ENCODE results near the gene ZFAND2B.

Gene ZFAND2B

DNA sequence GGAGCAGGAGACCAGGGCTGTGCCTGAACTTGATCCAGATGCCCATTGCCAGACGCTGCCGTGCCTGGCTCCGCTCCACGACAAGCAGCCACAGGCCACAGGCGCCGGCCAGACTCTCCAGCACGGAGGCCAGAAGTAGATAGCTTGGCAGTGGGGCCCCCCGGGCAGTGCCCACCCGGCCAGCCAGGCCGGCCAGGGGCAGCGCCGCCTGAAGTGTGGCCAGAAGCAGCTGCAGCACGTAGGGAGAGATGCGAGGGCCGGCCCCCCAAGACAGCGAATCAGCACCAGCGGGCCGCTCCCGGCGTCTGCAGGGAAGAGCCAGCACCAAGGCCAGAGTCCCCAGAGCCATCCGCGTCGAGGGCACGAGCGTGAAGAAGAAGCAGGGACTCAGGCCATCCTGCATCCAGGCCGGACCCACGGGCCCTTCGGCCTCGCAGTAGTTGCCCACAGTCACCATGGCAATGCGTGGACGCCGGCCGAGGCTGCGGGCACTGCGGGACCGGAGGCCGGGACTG is 11.7 kb downstream of the ZFAND2B start:
- no peak for DNase-seq (ENCODE audit: low read depth)
- TF ChIP-seq, protein P1, sequence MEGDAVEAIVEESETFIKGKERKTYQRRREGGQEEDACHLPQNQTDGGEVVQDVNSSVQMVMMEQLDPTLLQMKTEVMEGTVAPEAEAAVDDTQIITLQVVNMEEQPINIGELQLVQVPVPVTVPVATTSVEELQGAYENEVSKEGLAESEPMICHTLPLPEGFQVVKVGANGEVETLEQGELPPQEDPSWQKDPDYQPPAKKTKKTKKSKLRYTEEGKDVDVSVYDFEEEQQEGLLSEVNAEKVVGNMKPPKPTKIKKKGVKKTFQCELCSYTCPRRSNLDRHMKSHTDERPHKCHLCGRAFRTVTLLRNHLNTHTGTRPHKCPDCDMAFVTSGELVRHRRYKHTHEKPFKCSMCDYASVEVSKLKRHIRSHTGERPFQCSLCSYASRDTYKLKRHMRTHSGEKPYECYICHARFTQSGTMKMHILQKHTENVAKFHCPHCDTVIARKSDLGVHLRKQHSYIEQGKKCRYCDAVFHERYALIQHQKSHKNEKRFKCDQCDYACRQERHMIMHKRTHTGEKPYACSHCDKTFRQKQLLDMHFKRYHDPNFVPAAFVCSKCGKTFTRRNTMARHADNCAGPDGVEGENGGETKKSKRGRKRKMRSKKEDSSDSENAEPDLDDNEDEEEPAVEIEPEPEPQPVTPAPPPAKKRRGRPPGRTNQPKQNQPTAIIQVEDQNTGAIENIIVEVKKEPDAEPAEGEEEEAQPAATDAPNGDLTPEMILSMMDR (IDR thresholded peaks at IDR 0.05; ENCODE audit: low read depth, low read length, missing control alignments), result no peak
- peak overlapping the region; percentile 86 for H3K4me3 ChIP-seq (ENCODE audit: low read depth, low read length)

DNA sequence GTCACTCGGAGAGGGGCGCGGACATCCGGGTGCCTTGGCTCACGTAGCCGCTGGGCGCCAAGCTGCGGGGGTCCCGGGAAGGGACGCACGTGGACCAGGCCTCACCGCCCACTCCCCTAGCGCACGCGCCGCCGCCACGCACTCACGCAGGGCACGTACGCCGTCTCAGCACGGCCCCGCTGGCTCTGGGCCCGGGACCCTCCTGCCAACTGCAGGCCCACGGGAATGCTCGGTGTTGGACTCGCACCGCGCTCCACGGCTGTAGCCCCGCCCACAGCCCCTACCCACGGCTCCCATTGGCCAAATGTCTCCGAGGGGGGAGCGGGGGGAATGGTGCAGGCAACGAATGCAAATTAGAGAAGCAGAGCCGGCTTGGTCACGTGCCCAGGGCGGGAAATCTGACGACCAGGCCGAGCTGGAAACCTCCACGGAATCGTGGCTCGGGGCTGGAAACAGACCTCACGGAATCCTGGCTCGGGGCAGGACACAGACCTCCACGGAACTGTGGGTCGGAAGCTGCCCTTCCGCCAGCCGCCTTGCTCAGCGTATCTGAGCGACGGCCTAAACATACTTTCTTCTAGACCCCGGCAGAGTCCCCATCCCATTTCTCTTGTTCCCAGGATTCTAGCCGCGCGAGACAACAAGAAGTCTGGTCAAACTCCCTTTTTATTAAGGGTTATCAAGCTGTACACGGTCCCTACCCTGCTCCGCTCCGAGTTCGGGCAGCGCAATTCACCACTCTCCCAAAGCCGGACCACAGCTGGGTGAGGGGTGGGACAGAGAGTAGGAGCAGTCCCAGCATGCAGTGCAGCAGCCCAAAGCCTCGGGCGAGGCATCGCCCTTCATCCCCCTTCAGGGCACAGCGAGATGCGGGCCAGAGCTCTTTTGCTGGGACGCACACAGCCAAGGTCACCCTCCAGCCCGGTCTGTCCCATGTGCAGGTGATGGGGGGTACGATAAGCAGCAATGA is 12.4 kb downstream of the ZFAND2B start, which contains the start of gene ABCB6:
Gene ABCB6, minus strand, starts transcription at position 227 of the 970 bp plus-strand sequence. CDS start 285 bp downstream, outside the sequence.
- TF ChIP-seq, protein P1 (IDR thresholded peaks at IDR 0.05; ENCODE audit: low read depth, low read length, missing control alignments), result no peak
- peak; percentile 62 for DNase-seq (ENCODE audit: low read depth)
- H3K4me3 ChIP-seq (ENCODE audit: low read depth, low read length), result peak within 1 kb of the TSS; percentile 86

DNA sequence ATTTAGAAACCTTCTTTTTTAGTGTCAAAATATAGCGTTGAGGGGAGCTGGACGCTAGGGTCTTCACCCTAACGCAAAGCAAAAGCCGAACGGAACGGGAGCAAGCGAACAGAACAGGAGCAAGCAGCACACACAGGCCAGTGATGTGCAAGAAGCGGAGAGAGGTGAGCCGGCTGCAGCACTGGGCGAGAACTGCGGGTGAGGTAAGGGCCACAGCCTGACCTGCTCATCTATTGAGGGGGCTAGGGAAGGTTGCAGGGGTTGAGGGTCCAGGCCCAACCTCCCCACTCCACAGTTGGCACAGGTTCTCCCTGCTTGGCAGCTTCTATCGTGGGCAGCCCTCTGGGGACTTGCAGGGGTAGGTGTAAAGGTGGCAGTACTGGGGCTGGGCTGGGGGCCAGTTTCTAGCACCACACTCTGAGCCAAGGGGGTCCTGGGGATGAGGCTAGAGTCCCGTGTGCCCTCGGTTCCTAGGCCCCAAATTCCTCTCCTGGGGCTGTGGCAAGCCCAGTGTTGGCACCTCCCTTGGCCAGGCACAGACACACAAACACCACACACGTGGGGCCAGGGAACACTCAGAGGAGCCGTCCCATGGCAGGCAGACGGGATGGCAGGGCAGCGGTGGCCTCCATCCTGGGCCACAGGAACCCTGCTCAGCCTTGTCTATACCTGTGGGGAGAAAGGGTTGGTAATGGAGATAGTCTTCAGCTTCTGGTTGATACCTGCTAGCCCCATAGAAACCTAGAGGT is 13.4 kb downstream of the ZFAND2B start:
- TF ChIP-seq, protein P1 (IDR thresholded peaks at IDR 0.05; ENCODE audit: low read depth, low read length, missing control alignments), result no peak
- DNase-seq (ENCODE audit: low read depth), result no peak
- no peak overlapping the region for H3K4me3 ChIP-seq (ENCODE audit: low read depth, low read length)

DNA sequence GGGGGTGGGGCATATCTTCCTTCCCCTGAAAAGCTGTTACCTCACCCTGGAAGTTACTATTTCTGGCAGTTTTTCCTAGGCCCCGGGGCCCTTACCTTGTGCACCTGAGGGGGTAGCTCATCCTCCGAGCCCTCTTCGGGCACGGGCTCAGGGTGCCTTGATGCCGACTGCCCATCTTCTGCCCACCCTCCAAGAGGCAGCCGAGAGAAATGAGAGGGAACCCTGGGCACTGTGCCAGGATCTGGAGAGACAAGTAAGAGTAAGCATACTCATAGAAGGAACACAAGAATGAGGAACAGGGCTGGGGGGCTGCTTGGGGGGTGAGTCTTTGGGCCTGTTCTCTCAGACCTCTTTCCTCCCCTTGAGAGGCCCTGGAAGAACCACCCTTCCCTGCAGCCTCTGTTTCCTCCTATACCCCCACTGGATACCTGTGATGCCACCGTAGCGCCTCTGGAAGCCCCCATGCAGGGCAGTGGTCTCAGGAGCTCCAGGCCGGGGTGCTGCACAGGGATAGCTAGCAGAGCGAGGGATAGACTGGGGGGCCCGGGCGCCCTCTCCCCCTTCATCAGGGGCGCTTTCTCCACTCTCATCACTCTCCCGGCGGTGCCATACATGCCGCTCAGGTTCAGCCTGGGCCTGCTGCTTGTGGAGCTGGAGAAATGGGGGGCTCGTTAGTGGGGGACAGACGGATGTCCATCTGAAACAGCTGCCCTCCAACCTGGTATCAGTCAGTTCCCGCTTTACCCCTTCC is 14.2 kb downstream of the ZFAND2B start:
- H3K4me3 ChIP-seq (ENCODE audit: low read depth, low read length), result no peak overlapping the region
- DNase-seq (ENCODE audit: low read depth), result no peak
- TF ChIP-seq, protein P1 (IDR thresholded peaks at IDR 0.05; ENCODE audit: low read depth, low read length, missing control alignments), result no peak

DNA sequence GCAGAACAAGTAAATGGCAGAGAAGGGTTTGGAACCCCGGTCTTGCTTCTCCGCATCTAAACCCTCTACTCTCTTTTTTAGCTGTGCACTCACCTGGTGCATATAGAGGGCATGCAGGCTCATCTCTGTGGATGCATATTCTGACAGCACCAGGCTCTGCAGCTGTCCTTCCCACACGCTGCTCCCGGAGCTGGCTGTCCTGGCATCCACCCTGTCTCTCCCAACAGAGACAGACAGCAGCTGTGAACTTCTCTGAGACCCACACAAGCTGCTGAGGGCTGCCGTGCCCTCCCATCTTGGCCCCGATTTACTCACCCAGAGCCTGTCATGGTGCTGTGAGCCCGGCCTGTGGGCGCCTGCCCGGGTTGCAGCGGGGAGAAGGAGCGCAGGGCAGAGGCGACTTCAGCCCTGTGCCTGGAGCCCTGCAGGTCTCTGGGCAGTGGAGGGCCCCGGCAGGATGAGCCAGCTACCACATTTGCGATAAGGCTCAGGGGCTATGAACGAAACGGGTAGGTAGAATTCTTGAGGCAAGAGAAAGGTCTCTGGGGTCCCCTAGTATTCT is 15.5 kb downstream of the ZFAND2B start:
- TF ChIP-seq, protein P1 (IDR thresholded peaks at IDR 0.05; ENCODE audit: low read depth, low read length, missing control alignments), result no peak
- no peak overlapping the region for H3K4me3 ChIP-seq (ENCODE audit: low read depth, low read length)
- DNase-seq (ENCODE audit: low read depth), result no peak

Measured in GM12864 (cell line).